K562 (cell line): ENCODE results near the gene NPAS1. TPM values are rescaled to one million over a fixed set of nuclear protein-coding genes. Genes with fewer than 3 reads are reported as not detected.

Experiments used
- ATAC-seq: fragments of 200-7000 bp; cut with Tn5 transposase; 3 replicates; pipeline ENCODE4 v1.9.1; 2020; ENCODE audit warnings: moderate library complexity
- BruUV-seq: library from RNA; stranded (reverse); fragments of 400-500 nt; replicated peaks from 2 replicates; lab custom pipeline; 2021; lab: Mats Ljungman, UMichigan
- CTCF ChIA-PET: fragments of 300-600 bp; formaldehyde crosslinking; extraction: SDS; loops from one replicate; lab custom pipeline; 2021; ENCODE audit warnings: low intra/inter-chr PET ratio; lab: Yijun Ruan, JAX
- POLR2A ChIA-PET: fragments of 300-600, 350-650 bp; sonication (Branson Sonifier 250); formaldehyde crosslinking; extraction: SDS; loops from one replicate; lab custom pipeline; 2021; ENCODE audit warnings: antibody characterized with exemption, inconsistent platforms; lab: Yijun Ruan, JAX
- DNase-seq, 4 experiments: peaks; one replicate each; pipeline versions ENCODE4 v3.0.0 to v3.0.0-alpha.2; 2011 to 2018; ENCODE audit warnings: low spot score in 3 of 4, mixed read lengths in 3 of 4; ENCODE audit errors: extremely low read depth in 1 of 4
- FAIRE-seq: peaks from 2 replicates; lab custom pipeline; 2011; peaks lifted over from hg19 to GRCh38; lab: Jason Lieb, UNC
- H2AFZ ChIP-seq: 2 replicates; pipeline ENCODE4 v1.6.0; 2011; ENCODE audit warnings: low read depth, low read length, control low read depth, inconsistent platforms
- H3K27ac ChIP-seq: fragments of 200-600 bp; 3 replicates; pipeline ENCODE4 v1.8.0; 2011; ENCODE audit warnings: low read depth, mild to moderate bottlenecking, control low read depth, inconsistent platforms, low read length, moderate library complexity, mixed read lengths; ENCODE audit errors: extremely low read depth
- H3K27me3 ChIP-seq, 2 experiments: fragments of 300-600 bp in 1 of 2; 2 replicates in 1 of 2; 3 replicates in 1 of 2; pipeline versions ENCODE4 v1.6.0 to v1.8.0; 2011; ENCODE audit warnings: inconsistent platforms in 2 of 2, low read length in 2 of 2, mild to moderate bottlenecking in 1 of 2, mixed read lengths in 1 of 2, moderate library complexity in 1 of 2; ENCODE audit not compliant: control insufficient read depth in 2 of 2, insufficient read depth in 2 of 2
- H3K36me3 ChIP-seq: fragments of 300-600 bp; 3 replicates; pipeline ENCODE4 v1.8.0; 2011; ENCODE audit warnings: mild to moderate bottlenecking, low read length, inconsistent platforms; ENCODE audit not compliant: control insufficient read depth, insufficient read depth
- H3K4me1 ChIP-seq, 2 experiments: fragments of 200-600 bp in 1 of 2; replicated peaks in 1 of 2; 2 replicates in 1 of 2; 3 replicates in 1 of 2; pipeline versions ENCODE4 v1.5.1 to v1.8.0; 2011; ENCODE audit warnings: inconsistent platforms in 2 of 2, low read length in 2 of 2, mild to moderate bottlenecking in 1 of 2, mixed read lengths in 1 of 2, moderate library complexity in 1 of 2; ENCODE audit not compliant: control insufficient read depth in 2 of 2, insufficient read depth in 2 of 2
- H3K4me2 ChIP-seq: 2 replicates; pipeline ENCODE4 v1.6.1; 2011; ENCODE audit warnings: low read length, control low read depth, inconsistent platforms, mixed read lengths; ENCODE audit not compliant: insufficient read depth
- H3K4me3 ChIP-seq: fragments of 200-600 bp; sonication (generic), shearing (Covaris generic); 2 replicates; pipeline ENCODE4 v1.5.1; 2016; ENCODE audit warnings: control low read depth, inconsistent platforms
- H3K79me2 ChIP-seq: fragments of 200-600 bp; 3 replicates; pipeline ENCODE4 v1.8.0; 2011; ENCODE audit warnings: low read length, inconsistent platforms; ENCODE audit not compliant: control insufficient read depth, insufficient read depth
- H3K9ac ChIP-seq, 2 experiments: 2 replicates each; pipeline versions ENCODE4 v1.6.0 to v1.6.1; 2011; ENCODE audit warnings: low read depth in 2 of 2, low read length in 2 of 2, control low read depth in 1 of 2, inconsistent platforms in 1 of 2, mild to moderate bottlenecking in 1 of 2, mixed read lengths in 1 of 2; ENCODE audit not compliant: insufficient read depth in 1 of 2
- H3K9me1 ChIP-seq: one replicate; pipeline ENCODE4 v1.6.0; 2011; ENCODE audit warnings: inconsistent platforms, mild to moderate bottlenecking, low read length, moderate library complexity; ENCODE audit not compliant: control insufficient read depth, insufficient read depth
- H3K9me3 ChIP-seq: replicated peaks from 2 replicates; pipeline ENCODE4 v1.5.1; 2011; ENCODE audit warnings: low read depth, low read length, inconsistent platforms; ENCODE audit not compliant: control insufficient read depth, insufficient read depth
- H4K20me1 ChIP-seq: replicated peaks from 2 replicates; pipeline ENCODE4 v1.6.1; 2011; ENCODE audit warnings: low read length, inconsistent platforms, mixed read lengths; ENCODE audit not compliant: control insufficient read depth, insufficient read depth
- DDX20 ChIP-seq: fragments of 450-650 bp; IDR thresholded peaks from 2 replicates; pipeline ENCODE4 v1.6.1; 2016; ENCODE audit warnings: missing genetic modification characterization, low read depth, mild to moderate bottlenecking, missing compliant biosample characterization, moderate library complexity
- ELF1 ChIP-seq: fragments of 200-800 bp; sonication (Bioruptor generic); IDR thresholded peaks from 2 replicates; pipeline ENCODE4 v1.6.1; 2016; ENCODE audit warnings: missing genetic modification characterization, missing compliant biosample characterization
- EP400 ChIP-seq: fragments of 450-650 bp; IDR thresholded peaks from 2 replicates; pipeline ENCODE4 v1.6.1; 2017; ENCODE audit warnings: antibody characterized with exemption, mild to moderate bottlenecking, moderate library complexity
- ESRRA ChIP-seq: fragments of 450-650 bp; IDR thresholded peaks from 2 replicates; pipeline ENCODE4 v1.6.1; 2014; ENCODE audit warnings: low read depth, mild to moderate bottlenecking, moderate library complexity, borderline replicate concordance
- GATAD2B ChIP-seq: fragments of 450-650 bp; IDR thresholded peaks from 2 replicates; pipeline ENCODE4 v1.6.1; 2017; ENCODE audit warnings: mild to moderate bottlenecking, borderline replicate concordance
- IRF2 ChIP-seq: sonication (generic); formaldehyde crosslinking; IDR thresholded peaks from 2 replicates; pipeline ENCODE4 v1.8.1; 2022; ENCODE audit warnings: mild to moderate bottlenecking, missing genetic modification reagents
- KHSRP ChIP-seq: fragments of 450-650 bp; IDR thresholded peaks from 2 replicates; pipeline ENCODE4 v1.6.1; 2017
- NFATC3 ChIP-seq: fragments of 450-650 bp; IDR thresholded peaks from 2 replicates; pipeline ENCODE4 v1.6.1; 2017; ENCODE audit warnings: mild to moderate bottlenecking
- NFE2L1 ChIP-seq: fragments of 450-650 bp; IDR thresholded peaks from 2 replicates; pipeline ENCODE4 v1.6.1; 2016; ENCODE audit warnings: missing genetic modification characterization, low read depth, mild to moderate bottlenecking, missing compliant biosample characterization, moderate library complexity, borderline replicate concordance
- PHF20 ChIP-seq: fragments of 450-650 bp; IDR thresholded peaks from 2 replicates; pipeline ENCODE4 v1.6.1; 2018; ENCODE audit not compliant: partially characterized antibody
- POLR2A ChIP-seq: fragments of 450-650 bp; conservative IDR thresholded peaks from 2 replicates; pipeline ENCODE4 v1.6.1; 2016
- PTTG1 ChIP-seq: fragments of 450-650 bp; IDR thresholded peaks from 2 replicates; pipeline ENCODE4 v1.6.1; 2016; ENCODE audit warnings: low read depth, mild to moderate bottlenecking, missing genetic modification characterization, missing compliant biosample characterization
- RFX1 ChIP-seq: fragments of 450-650 bp; IDR thresholded peaks from 2 replicates; pipeline ENCODE4 v1.6.1; 2016; ENCODE audit warnings: mild to moderate bottlenecking, moderate library complexity
- SOX6 ChIP-seq: fragments of 450-650 bp; IDR thresholded peaks from 2 replicates; pipeline ENCODE4 v1.6.1; 2014; ENCODE audit warnings: mild to moderate bottlenecking
- SRSF1 ChIP-seq: fragments of 200-400 bp; formaldehyde crosslinking; IDR thresholded peaks from 2 replicates; pipeline ENCODE4 v1.6.1; 2017; ENCODE audit warnings: mild to moderate bottlenecking, low read depth, low read length, moderate library complexity
- TAL1 ChIP-seq: fragments of 450-650 bp; IDR thresholded peaks from 2 replicates; pipeline ENCODE4 v1.6.1; 2016; ENCODE audit warnings: mild to moderate bottlenecking
- TEAD4 ChIP-seq, 2 experiments: sonication (generic) in 1 of 2; formaldehyde crosslinking in 1 of 2; IDR thresholded peaks; 2 replicates each; pipeline versions ENCODE4 v1.6.1 to v1.8.0; 2012 to 2022; ENCODE audit warnings: borderline replicate concordance in 1 of 2, inconsistent platforms in 1 of 2, low read length in 1 of 2, mild to moderate bottlenecking in 1 of 2, missing genetic modification reagents in 1 of 2
- XRCC3 ChIP-seq: fragments of 450-650 bp; IDR thresholded peaks from 2 replicates; pipeline ENCODE4 v1.6.1; 2017; ENCODE audit warnings: mild to moderate bottlenecking, moderate library complexity
- ZNF444 ChIP-seq: fragments of 250-450 bp; sonication (Bioruptor Pico); IDR thresholded peaks from 2 replicates; pipeline ENCODE4 v1.4.0; 2020; ENCODE audit warnings: mild to moderate bottlenecking, moderate library complexity
- WGBS: fragments of 100-300 bp; shearing (Covaris generic); methylation state at CpG from one replicate; pipeline ENCODE4 v1.1.6; 2016; ENCODE audit warnings: low coverage, mixed read lengths; ENCODE audit not compliant: insufficient coverage; ENCODE audit errors: missing lambda C conversion rate; 5-methylcytosine and 5-hydroxymethylcytosine counted together
- in situ Hi-C: fragments of 300-500 bp; cut with MboI; formaldehyde crosslinking; loops from 4 replicates; pipeline ENCODE4 v1.15.0; 2018; ENCODE audit warnings: inconsistent platforms, mixed read lengths
- intact Hi-C: fragments of 100-400 bp; cut with micrococcal nuclease; formaldehyde crosslinking; loops from 2 replicates; pipeline ENCODE4 v1.14.2; 2022
- polyA plus RNA-seq, 8 experiments: library from polyadenylated mRNA; depleted of rRNA in 4 of 8; stranded (reverse) in 5 of 8; unstranded in 3 of 8; fragments of >200 nt; fragmentation: Nextera tagmentation in 2 of 8; fragmentation: Illumina TruSeq in 1 of 8; extraction: Ambion mirVana in 2 of 8; extraction: Trizol in 1 of 8; gene quantifications; 2 replicates each; pipeline versions ENCODE4 v1.2.1 to v1.2.3, GENCODE V29; 2011 to 2014; ENCODE audit warnings: inconsistent platforms in 1 of 8, missing spikeins in 1 of 8
- total RNA-seq, 7 experiments: library from RNA; depleted of rRNA in 6 of 7; stranded (reverse); fragments of >200 nt in 6 of 7; fragmentation: Illumina TruSeq in 2 of 7; extraction: Trizol in 2 of 7; gene quantifications; 2 replicates each; pipeline versions ENCODE4 v1.2.1 to v1.2.3, GENCODE V29; 2011 to 2021; ENCODE audit warnings: low replicate concordance in 1 of 7

The NPAS1 gene
- total and polyA plus RNA-seq, 9 of the 15 experiments (the other 6 are each of a cell fraction or from before 2014, with no cell fraction given), result 0.58 to 5.3 (median 2.0) TPM; not detected in 2

- Histone ChIP-seq H3K9me1 (no peaks in the 10 kb centered on the region), H4K20me1 (peaks cover 6% of the 10 kb centered on the region), H3K9me3 (no peaks in the 10 kb centered on the region), H3K36me3 (peaks cover 3% of the 10 kb centered on the region; the same call in 1 of the 3 replicates), H3K4me2 (no peak overlapping the region), H3K9ac (no peak overlapping the region), H3K27ac (no peak overlapping the region), H3K4me1 (peaks cover 14 to 16% of the 10 kb centered on the region in 2 experiments), H3K27me3 (no peaks in the 10 kb centered on the region), H2AFZ (no peak overlapping the region), H3K79me2 (no peaks in the 10 kb centered on the region), H3K4me3 (no peak overlapping the region)
- CTCF ChIA-PET, result no interaction called here
- BruUV-seq, result no TSS peak
- FAIRE-seq (no peak), DNase-seq (no peak), ATAC-seq (no peak)
- in situ Hi-C loops (no loop called here), intact Hi-C loops (no loop called here)
- POLR2A ChIA-PET, result interaction anchor here (0.6 to 1.4 kb wide), 4 partner anchors 12 to 141 kb away, joined by 3 to 5 read pairs (median 3); partner anchors contain the start of gene ZC3H4
- TF ChIP-seq DDX20 (tag), result no peak
- no peak for TF ChIP-seq ESRRA
- no peak for TF ChIP-seq RFX1
- no peak for TF ChIP-seq EP400
- TF ChIP-seq PHF20, result no peak
- no peak for TF ChIP-seq GATAD2B
- TF ChIP-seq SOX6, result no peak
- no peak for TF ChIP-seq IRF2
- no peak for TF ChIP-seq ELF1 (tag)
- TF ChIP-seq XRCC3, result no peak
- TF ChIP-seq ZNF444, result no peak
- no peak for TF ChIP-seq PTTG1 (tag)
- TF ChIP-seq NFE2L1 (tag), result no peak
- no peak for TF ChIP-seq NFATC3
- TF ChIP-seq POLR2A, result no peak
- TF ChIP-seq KHSRP, result no peak
- no peak for TF ChIP-seq SRSF1
- TF ChIP-seq TEAD4 (IDR thresholded peaks at IDR 0.05; ENCODE audit: low read length), result no peak
- TF ChIP-seq TEAD4 (CRISPR knock-in tag; IDR thresholded peaks at IDR 0.05; ENCODE audit: borderline replicate concordance), result no peak
- TF ChIP-seq TAL1, result no peak
- WGBS, result 93% methylated on average over 7 of the region's 7 CpGs
These were observed 47.3 kb upstream of the NPAS1 start for GRCh38 chr19:46972311-46972710.
